Measurements from ENCODE around the gene IFRD1. TPM values are rescaled to one million over a fixed set of nuclear protein-coding genes. Genes with fewer than 3 reads are reported as not detected.
"Not testable (repeated sequence)": the region's sequence is repeated elsewhere in the genome, so short reads cannot be mapped to it uniquely, and the experiment has no call there.

Gene IFRD1
- total and polyA plus RNA-seq, 5 donors from 2014 or later: 28.1 to 258 (median 36.2) TPM

- no peaks in the 10 kb centered on the region for H3K27me3 Mint-ChIP-seq
- H3K4me1 Mint-ChIP-seq: peaks cover 16 to 56% (median 42%) of the 10 kb centered on the region in 4 donors
- no peaks in the 10 kb centered on the region for H3K9me3 Mint-ChIP-seq
- peak overlapping the region in 1 of 4 donors; percentile 52 for H3K4me3 Mint-ChIP-seq
- no peaks in the 10 kb centered on the region for H3K27me3 ChIP-seq (ENCODE audit: control insufficient read depth, insufficient read depth, low read length)
- no peak overlapping the region for H3K27ac ChIP-seq (ENCODE audit: insufficient read depth, low read length, poor library complexity, severe bottlenecking)
- H3K9me3 ChIP-seq (ENCODE audit: control insufficient read depth in 2 of 2, low read length in 2 of 2): no peaks in the 10 kb centered on the region
- DNase-seq (no peak), ATAC-seq (ENCODE audit: low read depth in 2 of 2) (no peak)
- H3K36me3 Mint-ChIP-seq: peaks cover 13% of the 10 kb centered on the region
- no peak overlapping the region for H3K27ac Mint-ChIP-seq
- peak overlapping the region; percentile 90 for H3K4me3 ChIP-seq (ENCODE audit: low read depth, low read length)
- H3K4me1 ChIP-seq (ENCODE audit: control insufficient read depth, insufficient read depth, low read length, poor library complexity, severe bottlenecking): peaks cover 30% of the 10 kb centered on the region
- peaks cover 24% of the 10 kb centered on the region for H3K36me3 ChIP-seq (ENCODE audit: control insufficient read depth, insufficient read depth, low read length)
Measured at GRCh38 chr7:112453505-112454171, 3.4 kb downstream of the IFRD1 start.

- peak overlapping the region in 1 of 4 donors; percentile 77 for H3K4me3 Mint-ChIP-seq
- not testable (repeated sequence) for H3K27ac Mint-ChIP-seq; H3K27me3 Mint-ChIP-seq; DNase-seq; H3K27me3 ChIP-seq (ENCODE audit: control insufficient read depth, insufficient read depth, low read length); H3K4me3 ChIP-seq (ENCODE audit: low read depth, low read length); ATAC-seq (ENCODE audit: low read depth in 2 of 2); H3K9me3 Mint-ChIP-seq; H3K27ac ChIP-seq (ENCODE audit: insufficient read depth, low read length, poor library complexity, severe bottlenecking); H3K9me3 ChIP-seq (ENCODE audit: control insufficient read depth in 2 of 2, low read length in 2 of 2)
- H3K4me1 ChIP-seq (ENCODE audit: control insufficient read depth, insufficient read depth, low read length, poor library complexity, severe bottlenecking): peaks cover 30% of the 10 kb centered on the region
- peaks cover 19% of the 10 kb centered on the region for H3K36me3 Mint-ChIP-seq
- H3K4me1 Mint-ChIP-seq: peaks cover 19 to 50% (median 36%) of the 10 kb centered on the region in 4 donors
- peaks cover 30% of the 10 kb centered on the region for H3K36me3 ChIP-seq (ENCODE audit: control insufficient read depth, insufficient read depth, low read length)
Measured at GRCh38 chr7:112454191-112454590, 3.9 kb downstream of the IFRD1 start.

GRCh38 chr7:112459645-112460044, 9.4 kb downstream of the IFRD1 start:
- Mint-ChIP-seq H3K9me3 (no peaks in the 10 kb centered on the region), H3K27me3 (no peaks in the 10 kb centered on the region)

GRCh38 chr7:112462236-112462635, 12.0 kb downstream of the IFRD1 start:
- Mint-ChIP-seq H3K27ac (no peak overlapping the region), H3K36me3 (peaks cover 70% of the 10 kb centered on the region), H3K4me3 (no peak overlapping the region), H3K9me3 (no peaks in the 10 kb centered on the region), H3K27me3 (no peaks in the 10 kb centered on the region), H3K4me1 (peaks cover 5 to 25% (median 18%) of the 10 kb centered on the region in 4 donors)
- H3K4me1 ChIP-seq (ENCODE audit: control insufficient read depth, insufficient read depth, low read length, poor library complexity, severe bottlenecking): no peaks in the 10 kb centered on the region
- ATAC-seq (ENCODE audit: low read depth in 2 of 2): no peak
- DNase-seq: no peak
- H3K27ac ChIP-seq (ENCODE audit: insufficient read depth, low read length, poor library complexity, severe bottlenecking): no peak overlapping the region
- H3K9me3 ChIP-seq (ENCODE audit: control insufficient read depth in 2 of 2, low read length in 2 of 2): no peaks in the 10 kb centered on the region
- no peak overlapping the region for H3K4me3 ChIP-seq (ENCODE audit: low read depth, low read length)
- H3K36me3 ChIP-seq (ENCODE audit: control insufficient read depth, insufficient read depth, low read length): peaks cover 90% of the 10 kb centered on the region
- H3K27me3 ChIP-seq (ENCODE audit: control insufficient read depth, insufficient read depth, low read length): no peaks in the 10 kb centered on the region

More at GRCh38 chr7:112459645-112460044, 9.4 kb downstream of the IFRD1 start:
- Histone ChIP-seq H3K27me3 (ENCODE audit: control insufficient read depth, insufficient read depth, low read length) (no peaks in the 10 kb centered on the region), H3K4me3 (ENCODE audit: low read depth, low read length) (no peak overlapping the region), H3K27ac (ENCODE audit: insufficient read depth, low read length, poor library complexity, severe bottlenecking) (no peak overlapping the region), H3K4me1 (ENCODE audit: control insufficient read depth, insufficient read depth, low read length, poor library complexity, severe bottlenecking) (no peaks in the 10 kb centered on the region), H3K9me3 (ENCODE audit: control insufficient read depth in 2 of 2, low read length in 2 of 2) (no peaks in the 10 kb centered on the region), H3K36me3 (ENCODE audit: control insufficient read depth, insufficient read depth, low read length) (peaks cover 79% of the 10 kb centered on the region)
- no peak overlapping the region for H3K27ac Mint-ChIP-seq
- H3K4me3 Mint-ChIP-seq: no peak overlapping the region
- H3K36me3 Mint-ChIP-seq: peaks cover 68% of the 10 kb centered on the region
- DNase-seq (no peak), ATAC-seq (ENCODE audit: low read depth in 2 of 2) (no peak)
- peaks cover 7 to 24% (median 10%) of the 10 kb centered on the region in 4 donors for H3K4me1 Mint-ChIP-seq

GRCh38 chr7:112467867-112468266, 17.6 kb downstream of the IFRD1 start:
- Histone ChIP-seq H3K9me3 (ENCODE audit: control insufficient read depth in 2 of 2, low read length in 2 of 2) (no peaks in the 10 kb centered on the region), H3K4me3 (ENCODE audit: low read depth, low read length) (no peak overlapping the region), H3K27ac (ENCODE audit: insufficient read depth, low read length, poor library complexity, severe bottlenecking) (no peak overlapping the region), H3K36me3 (ENCODE audit: control insufficient read depth, insufficient read depth, low read length) (peaks cover 87% of the 10 kb centered on the region), H3K4me1 (ENCODE audit: control insufficient read depth, insufficient read depth, low read length, poor library complexity, severe bottlenecking) (no peaks in the 10 kb centered on the region), H3K27me3 (ENCODE audit: control insufficient read depth, insufficient read depth, low read length) (no peaks in the 10 kb centered on the region)
- Mint-ChIP-seq H3K4me1 (peaks cover 20 to 34% (median 23%) of the 10 kb centered on the region in 4 donors), H3K27ac (peak overlapping the region in 2 of 3 donors; percentile 11 to 43), H3K9me3 (no peaks in the 10 kb centered on the region), H3K4me3 (no peak overlapping the region), H3K27me3 (no peaks in the 10 kb centered on the region), H3K36me3 (peaks cover 64% of the 10 kb centered on the region)
- ATAC-seq (ENCODE audit: low read depth in 2 of 2) (no peak), DNase-seq (no peak)

- no peaks in the 10 kb centered on the region for H3K4me1 ChIP-seq (ENCODE audit: control insufficient read depth, insufficient read depth, low read length, poor library complexity, severe bottlenecking)
- peaks cover 0 to 1% (median 0%) of the 10 kb centered on the region in 7 donors for H3K9me3 Mint-ChIP-seq
- H3K4me1 Mint-ChIP-seq: peaks cover 14 to 24% (median 19%) of the 10 kb centered on the region in 4 donors
- no peak for ATAC-seq (ENCODE audit: low read depth in 2 of 2)
- H3K4me3 ChIP-seq (ENCODE audit: low read depth, low read length): no peak overlapping the region
- no peaks in the 10 kb centered on the region for H3K9me3 ChIP-seq (ENCODE audit: control insufficient read depth in 2 of 2, low read length in 2 of 2)
- H3K36me3 ChIP-seq (ENCODE audit: control insufficient read depth, insufficient read depth, low read length): peaks cover 83% of the 10 kb centered on the region
- no peak overlapping the region for H3K4me3 Mint-ChIP-seq
- no peak overlapping the region for H3K27ac ChIP-seq (ENCODE audit: insufficient read depth, low read length, poor library complexity, severe bottlenecking)
- no peak for DNase-seq
- H3K27me3 Mint-ChIP-seq: no peaks in the 10 kb centered on the region
- H3K27me3 ChIP-seq (ENCODE audit: control insufficient read depth, insufficient read depth, low read length): no peaks in the 10 kb centered on the region
- H3K27ac Mint-ChIP-seq: peak overlapping the region in 1 of 3 donors; percentile 0
- H3K36me3 Mint-ChIP-seq: peaks cover 54% of the 10 kb centered on the region
Measured at GRCh38 chr7:112470194-112470593, 19.9 kb downstream of the IFRD1 start.

GRCh38 chr7:112476390-112477052, 26.3 kb downstream of the IFRD1 start:
- H3K4me1 Mint-ChIP-seq: peaks cover 2 to 18% (median 11%) of the 10 kb centered on the region in 4 donors
- Histone ChIP-seq H3K4me1 (ENCODE audit: control insufficient read depth, insufficient read depth, low read length, poor library complexity, severe bottlenecking) (no peaks in the 10 kb centered on the region), H3K27me3 (ENCODE audit: control insufficient read depth, insufficient read depth, low read length) (no peaks in the 10 kb centered on the region), H3K27ac (ENCODE audit: insufficient read depth, low read length, poor library complexity, severe bottlenecking) (no peak overlapping the region), H3K9me3 (ENCODE audit: control insufficient read depth in 2 of 2, low read length in 2 of 2) (no peaks in the 10 kb centered on the region), H3K4me3 (ENCODE audit: low read depth, low read length) (no peak overlapping the region), H3K36me3 (ENCODE audit: control insufficient read depth, insufficient read depth, low read length) (peaks cover 40% of the 10 kb centered on the region)
- DNase-seq (no peak), ATAC-seq (ENCODE audit: low read depth in 2 of 2) (no peak)
- no peak overlapping the region for H3K27ac Mint-ChIP-seq
- no peaks in the 10 kb centered on the region for H3K27me3 Mint-ChIP-seq
- peaks cover 0 to 1% (median 0%) of the 10 kb centered on the region in 7 donors for H3K9me3 Mint-ChIP-seq
- peak overlapping the region in 1 of 4 donors; percentile 77 for H3K4me3 Mint-ChIP-seq
- H3K36me3 Mint-ChIP-seq: peaks cover 42% of the 10 kb centered on the region
